K562 (cell line): Measurements from ENCODE around the gene CISTR. TPM values are rescaled to one million over a fixed set of nuclear protein-coding genes. Genes with fewer than 3 reads are reported as not detected.

Experiments used
- ATAC-seq: fragments of 200-7000 bp; cut with Tn5 transposase; 3 replicates; pipeline ENCODE4 v1.9.1; 2020; ENCODE audit warnings: moderate library complexity
- BruUV-seq: library from RNA; stranded (reverse); fragments of 400-500 nt; replicated peaks from 2 replicates; lab custom pipeline; 2021; lab: Mats Ljungman, UMichigan
- CTCF ChIA-PET: fragments of 300-600 bp; formaldehyde crosslinking; extraction: SDS; loops from one replicate; lab custom pipeline; 2021; ENCODE audit warnings: low intra/inter-chr PET ratio; lab: Yijun Ruan, JAX
- POLR2A ChIA-PET: fragments of 300-600, 350-650 bp; sonication (Branson Sonifier 250); formaldehyde crosslinking; extraction: SDS; loops from one replicate; lab custom pipeline; 2021; ENCODE audit warnings: antibody characterized with exemption, inconsistent platforms; lab: Yijun Ruan, JAX
- DNase-seq, 4 experiments: peaks; one replicate each; pipeline versions ENCODE4 v3.0.0 to v3.0.0-alpha.2; 2011 to 2018; ENCODE audit warnings: low spot score in 3 of 4, mixed read lengths in 3 of 4; ENCODE audit errors: extremely low read depth in 1 of 4
- FAIRE-seq: peaks from 2 replicates; lab custom pipeline; 2011; peaks lifted over from hg19 to GRCh38; lab: Jason Lieb, UNC
- H2AFZ ChIP-seq: 2 replicates; pipeline ENCODE4 v1.6.0; 2011; ENCODE audit warnings: low read depth, low read length, control low read depth, inconsistent platforms
- H3K27ac ChIP-seq: fragments of 200-600 bp; 3 replicates; pipeline ENCODE4 v1.8.0; 2011; ENCODE audit warnings: low read depth, mild to moderate bottlenecking, control low read depth, inconsistent platforms, low read length, moderate library complexity, mixed read lengths; ENCODE audit errors: extremely low read depth
- H3K27me3 ChIP-seq, 2 experiments: fragments of 300-600 bp in 1 of 2; 2 replicates in 1 of 2; 3 replicates in 1 of 2; pipeline versions ENCODE4 v1.6.0 to v1.8.0; 2011; ENCODE audit warnings: inconsistent platforms in 2 of 2, low read length in 2 of 2, mild to moderate bottlenecking in 1 of 2, mixed read lengths in 1 of 2, moderate library complexity in 1 of 2; ENCODE audit not compliant: control insufficient read depth in 2 of 2, insufficient read depth in 2 of 2
- H3K36me3 ChIP-seq: fragments of 300-600 bp; 3 replicates; pipeline ENCODE4 v1.8.0; 2011; ENCODE audit warnings: mild to moderate bottlenecking, low read length, inconsistent platforms; ENCODE audit not compliant: control insufficient read depth, insufficient read depth
- H3K4me1 ChIP-seq, 2 experiments: fragments of 200-600 bp in 1 of 2; replicated peaks in 1 of 2; 2 replicates in 1 of 2; 3 replicates in 1 of 2; pipeline versions ENCODE4 v1.5.1 to v1.8.0; 2011; ENCODE audit warnings: inconsistent platforms in 2 of 2, low read length in 2 of 2, mild to moderate bottlenecking in 1 of 2, mixed read lengths in 1 of 2, moderate library complexity in 1 of 2; ENCODE audit not compliant: control insufficient read depth in 2 of 2, insufficient read depth in 2 of 2
- H3K4me2 ChIP-seq: 2 replicates; pipeline ENCODE4 v1.6.1; 2011; ENCODE audit warnings: low read length, control low read depth, inconsistent platforms, mixed read lengths; ENCODE audit not compliant: insufficient read depth
- H3K4me3 ChIP-seq: fragments of 200-600 bp; sonication (generic), shearing (Covaris generic); 2 replicates; pipeline ENCODE4 v1.5.1; 2016; ENCODE audit warnings: control low read depth, inconsistent platforms
- H3K79me2 ChIP-seq: fragments of 200-600 bp; 3 replicates; pipeline ENCODE4 v1.8.0; 2011; ENCODE audit warnings: low read length, inconsistent platforms; ENCODE audit not compliant: control insufficient read depth, insufficient read depth
- H3K9ac ChIP-seq, 2 experiments: 2 replicates each; pipeline versions ENCODE4 v1.6.0 to v1.6.1; 2011; ENCODE audit warnings: low read depth in 2 of 2, low read length in 2 of 2, control low read depth in 1 of 2, inconsistent platforms in 1 of 2, mild to moderate bottlenecking in 1 of 2, mixed read lengths in 1 of 2; ENCODE audit not compliant: insufficient read depth in 1 of 2
- H3K9me1 ChIP-seq: one replicate; pipeline ENCODE4 v1.6.0; 2011; ENCODE audit warnings: inconsistent platforms, mild to moderate bottlenecking, low read length, moderate library complexity; ENCODE audit not compliant: control insufficient read depth, insufficient read depth
- H3K9me3 ChIP-seq: replicated peaks from 2 replicates; pipeline ENCODE4 v1.5.1; 2011; ENCODE audit warnings: low read depth, low read length, inconsistent platforms; ENCODE audit not compliant: control insufficient read depth, insufficient read depth
- H4K20me1 ChIP-seq: replicated peaks from 2 replicates; pipeline ENCODE4 v1.6.1; 2011; ENCODE audit warnings: low read length, inconsistent platforms, mixed read lengths; ENCODE audit not compliant: control insufficient read depth, insufficient read depth
- EZH2 ChIP-seq: IDR thresholded peaks from 2 replicates; pipeline ENCODE4 v1.6.1; 2012; ENCODE audit warnings: low read depth, mild to moderate bottlenecking, inconsistent platforms, low read length, borderline replicate concordance
- ZBTB1 ChIP-seq: sonication (generic); formaldehyde crosslinking; IDR thresholded peaks from 2 replicates; pipeline ENCODE4 v1.8.1; 2023; ENCODE audit warnings: missing genetic modification reagents, low read depth, mild to moderate bottlenecking, borderline replicate concordance
- ZBTB17 ChIP-seq: fragments of 450-650 bp; formaldehyde crosslinking; IDR thresholded peaks from 2 replicates; pipeline ENCODE4 v1.4.0; 2020; ENCODE audit warnings: mild to moderate bottlenecking
- WGBS: fragments of 100-300 bp; shearing (Covaris generic); methylation state at CpG from one replicate; pipeline ENCODE4 v1.1.6; 2016; ENCODE audit warnings: low coverage, mixed read lengths; ENCODE audit not compliant: insufficient coverage; ENCODE audit errors: missing lambda C conversion rate; 5-methylcytosine and 5-hydroxymethylcytosine counted together
- in situ Hi-C: fragments of 300-500 bp; cut with MboI; formaldehyde crosslinking; loops from 4 replicates; pipeline ENCODE4 v1.15.0; 2018; ENCODE audit warnings: inconsistent platforms, mixed read lengths
- intact Hi-C: fragments of 100-400 bp; cut with micrococcal nuclease; formaldehyde crosslinking; loops from 2 replicates; pipeline ENCODE4 v1.14.2; 2022
- polyA plus RNA-seq, 8 experiments: library from polyadenylated mRNA; depleted of rRNA in 4 of 8; stranded (reverse) in 5 of 8; unstranded in 3 of 8; fragments of >200 nt; fragmentation: Nextera tagmentation in 2 of 8; fragmentation: Illumina TruSeq in 1 of 8; extraction: Ambion mirVana in 2 of 8; extraction: Trizol in 1 of 8; gene quantifications; 2 replicates each; pipeline versions ENCODE4 v1.2.1 to v1.2.3, GENCODE V29; 2011 to 2014; ENCODE audit warnings: inconsistent platforms in 1 of 8, missing spikeins in 1 of 8
- total RNA-seq, 7 experiments: library from RNA; depleted of rRNA in 6 of 7; stranded (reverse); fragments of >200 nt in 6 of 7; fragmentation: Illumina TruSeq in 2 of 7; extraction: Trizol in 2 of 7; gene quantifications; 2 replicates each; pipeline versions ENCODE4 v1.2.1 to v1.2.3, GENCODE V29; 2011 to 2021; ENCODE audit warnings: low replicate concordance in 1 of 7

CISTR gene
- total and polyA plus RNA-seq, 9 of the 15 experiments (the other 6 are each of a cell fraction or from before 2014, with no cell fraction given): not detected

DNA sequence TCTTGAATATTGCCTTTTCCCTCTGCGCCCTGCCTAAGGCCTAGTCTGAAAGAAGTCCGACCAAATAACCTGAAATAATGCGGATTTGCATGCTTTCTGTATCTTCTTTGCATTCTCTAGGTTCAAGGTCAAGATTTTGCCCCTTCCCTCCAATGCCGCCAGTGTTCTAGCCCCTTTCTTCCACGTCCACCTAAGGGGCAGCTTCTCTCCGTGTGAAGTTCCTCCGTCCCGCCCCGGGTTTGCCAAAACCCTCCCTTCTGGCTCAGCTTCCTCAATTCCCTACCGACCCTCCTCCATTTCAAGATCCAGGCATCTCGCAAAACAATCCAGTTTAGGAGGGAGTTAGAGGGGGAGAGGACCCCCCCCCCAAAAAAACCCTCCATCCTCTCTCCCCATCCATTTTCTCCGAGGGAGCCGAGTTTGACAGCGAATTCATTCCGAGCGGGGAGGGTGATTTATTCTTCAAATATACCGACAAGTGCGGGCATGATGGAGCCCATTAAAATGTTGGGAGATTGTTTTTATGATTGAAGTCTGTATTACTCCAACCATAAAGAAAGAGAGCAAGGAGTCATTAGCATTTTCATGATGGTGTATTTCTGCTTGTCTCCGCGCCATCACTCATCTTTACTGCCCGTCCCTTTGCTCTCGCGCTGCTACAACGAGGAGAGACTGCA is 55.0 kb downstream of the CISTR start:
- no TSS peak for BruUV-seq
- ChIA-PET CTCF (interaction anchor here (0.7 kb wide), 1 partner anchor 46 kb away, joined by 5 read pairs; no protein-coding TSS in a partner anchor), POLR2A (interaction anchor here (0.6 to 1.5 kb wide), 4 partner anchors 31 to 393 kb away, joined by 3 read pairs; no protein-coding TSS in a partner anchor)
- TF ChIP-seq ZBTB1 (CRISPR knock-in tag) (no peak), ZBTB17 (no peak), EZH2 (0 out of 2 replicates have a peak, but pooled peaks have one; percentile 35)
- peaks cover 11% of the 10 kb centered on the region; the same call in 1 of the 2 replicates for H4K20me1 ChIP-seq
- peak overlapping the region; percentile 34; the same call in 1 of the 2 replicates for H3K4me2 ChIP-seq
- no peak overlapping the region for H3K9ac ChIP-seq
- H3K4me3 ChIP-seq: no peak overlapping the region
- peaks cover 0 to 11% of the 10 kb centered on the region in 2 experiments; a peak in 2 of 5 replicates for H3K4me1 ChIP-seq
- no peak overlapping the region for H2AFZ ChIP-seq
- H3K9me1 ChIP-seq: no peaks in the 10 kb centered on the region
- intact Hi-C loops (no loop called here), in situ Hi-C loops (loop anchor here (10.0 kb wide), 1 partner anchor 508 kb away; no protein-coding TSS in a partner anchor)
- no peaks in the 10 kb centered on the region for H3K9me3 ChIP-seq
- no peak overlapping the region for H3K27ac ChIP-seq
- H3K36me3 ChIP-seq: no peaks in the 10 kb centered on the region
- no peaks in the 10 kb centered on the region for H3K79me2 ChIP-seq
- WGBS: 30% methylated on average over 24 of the region's 24 CpGs
- ATAC-seq: no peak
- no peak for DNase-seq
- FAIRE-seq: no peak
- H3K27me3 ChIP-seq: peaks cover 54 to 64% of the 10 kb centered on the region in 2 experiments

Other genes starting within 250 kb of the CISTR start
Only the 7 nearest of the 10 such genes appear.
- 8.5 and 10.6 TPM in 2 replicates for gene ATF7, start 125.6 kb downstream of the CISTR start, total RNA-seq (2014; rRNA removed)
- 16.7 and 17.8 TPM in 2 replicates for gene ATF7, start 125.6 kb downstream of the CISTR start, total RNA-seq (2014; rRNA removed; fragmentation: Illumina TruSeq; extraction: Trizol)
- gene ATF7, start 125.6 kb downstream of the CISTR start, total RNA-seq (2015; rRNA removed; fragmentation: Illumina TruSeq; extraction: Trizol): 12.3 and 13.8 TPM in 2 replicates
- gene ATF7, start 125.6 kb downstream of the CISTR start, total RNA-seq (2021): 20.7 and 23.8 TPM in 2 replicates
- 20.9 and 23.0 TPM in 2 replicates for gene ATF7, start 125.6 kb downstream of the CISTR start, polyA plus RNA-seq (2011; rRNA removed)
- gene ATF7, start 125.6 kb downstream of the CISTR start, polyA plus RNA-seq (2014; fragmentation: Illumina TruSeq; extraction: Trizol): 20.8 and 22.0 TPM in 2 replicates
- 10 to 100 TPM; 28.9 to 30.4 TPM for gene ATF7, start 125.6 kb downstream of the CISTR start, polyA plus RNA-seq (2014; fragmentation: Nextera tagmentation; extraction: Ambion mirVana)
- gene ATF7, start 125.6 kb downstream of the CISTR start, polyA plus RNA-seq (2014; rRNA removed): 18.4 and 23.5 TPM in 2 replicates
- 314 and 449 TPM in 2 replicates for gene ATP5MC2, start 75.9 kb downstream of the CISTR start, total RNA-seq (2014; rRNA removed)
- gene ATP5MC2, start 75.9 kb downstream of the CISTR start, total RNA-seq (2014; rRNA removed; fragmentation: Illumina TruSeq; extraction: Trizol): 338 and 468 TPM in 2 replicates
- gene ATP5MC2, start 75.9 kb downstream of the CISTR start, total RNA-seq (2015; rRNA removed; fragmentation: Illumina TruSeq; extraction: Trizol): 543 and 551 TPM in 2 replicates
- gene ATP5MC2, start 75.9 kb downstream of the CISTR start, total RNA-seq (2021): 458 and 490 TPM in 2 replicates
- gene ATP5MC2, start 75.9 kb downstream of the CISTR start, polyA plus RNA-seq (2011; rRNA removed): 372 and 445 TPM in 2 replicates
- 845 and 851 TPM in 2 replicates for gene ATP5MC2, start 75.9 kb downstream of the CISTR start, polyA plus RNA-seq (2014; fragmentation: Illumina TruSeq; extraction: Trizol)
- 1,000 to 10,000 TPM; 1,200 to 1,208 TPM for gene ATP5MC2, start 75.9 kb downstream of the CISTR start, polyA plus RNA-seq (2014; fragmentation: Nextera tagmentation; extraction: Ambion mirVana)
- 377 and 575 TPM in 2 replicates for gene ATP5MC2, start 75.9 kb downstream of the CISTR start, polyA plus RNA-seq (2014; rRNA removed)
- 7.2 and 10.2 TPM in 2 replicates for gene CALCOCO1, start 24.5 kb downstream of the CISTR start, total RNA-seq (2014; rRNA removed)
- 11.0 and 12.0 TPM in 2 replicates for gene CALCOCO1, start 24.5 kb downstream of the CISTR start, total RNA-seq (2014; rRNA removed; fragmentation: Illumina TruSeq; extraction: Trizol)
- gene CALCOCO1, start 24.5 kb downstream of the CISTR start, total RNA-seq (2015; rRNA removed; fragmentation: Illumina TruSeq; extraction: Trizol): 5.5 and 6.2 TPM in 2 replicates
- gene CALCOCO1, start 24.5 kb downstream of the CISTR start, total RNA-seq (2021): 11.3 and 16.3 TPM in 2 replicates
- 31.8 and 37.5 TPM in 2 replicates for gene CALCOCO1, start 24.5 kb downstream of the CISTR start, polyA plus RNA-seq (2011; rRNA removed)
- gene CALCOCO1, start 24.5 kb downstream of the CISTR start, polyA plus RNA-seq (2014; fragmentation: Illumina TruSeq; extraction: Trizol): 17.4 and 21.0 TPM in 2 replicates
- gene CALCOCO1, start 24.5 kb downstream of the CISTR start, polyA plus RNA-seq (2014; fragmentation: Nextera tagmentation; extraction: Ambion mirVana): 1 to 10 TPM; 1.9 to 3.4 TPM
- 13.2 and 13.7 TPM in 2 replicates for gene CALCOCO1, start 24.5 kb downstream of the CISTR start, polyA plus RNA-seq (2014; rRNA removed)
- 0.41 TPM in 1 of 2 replicates, not detected in the other for gene HOXC13, start 186.9 kb upstream of the CISTR start, total RNA-seq (2014; rRNA removed)
- 0.04 and 0.10 TPM in 2 replicates for gene HOXC13, start 186.9 kb upstream of the CISTR start, total RNA-seq (2014; rRNA removed; fragmentation: Illumina TruSeq; extraction: Trizol)
- gene HOXC13, start 186.9 kb upstream of the CISTR start, total RNA-seq (2015; rRNA removed; fragmentation: Illumina TruSeq; extraction: Trizol): 0.11 and 0.18 TPM in 2 replicates
- gene HOXC13, start 186.9 kb upstream of the CISTR start, total RNA-seq (2021): 0.11 and 0.29 TPM in 2 replicates
- gene HOXC13, start 186.9 kb upstream of the CISTR start, polyA plus RNA-seq (2011; rRNA removed): 0.12 and 0.20 TPM in 2 replicates
- 0.15 and 0.22 TPM in 2 replicates for gene HOXC13, start 186.9 kb upstream of the CISTR start, polyA plus RNA-seq (2014; fragmentation: Illumina TruSeq; extraction: Trizol)
- under 1 TPM in 1 of 2 experiments, not detected in 1; 0.03 TPM for gene HOXC13, start 186.9 kb upstream of the CISTR start, polyA plus RNA-seq (2014; fragmentation: Nextera tagmentation; extraction: Ambion mirVana)
- 0.17 and 0.28 TPM in 2 replicates for gene HOXC13, start 186.9 kb upstream of the CISTR start, polyA plus RNA-seq (2014; rRNA removed)
- 0.14 and 0.24 TPM in 2 replicates for gene HOXC12, start 202.9 kb upstream of the CISTR start, total RNA-seq (2014; rRNA removed)
- 0.07 and 0.13 TPM in 2 replicates for gene HOXC12, start 202.9 kb upstream of the CISTR start, total RNA-seq (2014; rRNA removed; fragmentation: Illumina TruSeq; extraction: Trizol)
- gene HOXC12, start 202.9 kb upstream of the CISTR start, total RNA-seq (2015; rRNA removed; fragmentation: Illumina TruSeq; extraction: Trizol): 0.11 TPM in 2 replicates
- 0.11 and 0.27 TPM in 2 replicates for gene HOXC12, start 202.9 kb upstream of the CISTR start, total RNA-seq (2021)
- gene HOXC12, start 202.9 kb upstream of the CISTR start, polyA plus RNA-seq (2011; rRNA removed): 0.04 and 0.07 TPM in 2 replicates
- gene HOXC12, start 202.9 kb upstream of the CISTR start, polyA plus RNA-seq (2014; fragmentation: Illumina TruSeq; extraction: Trizol): 0.28 and 0.36 TPM in 2 replicates
- under 1 TPM in 1 of 2 experiments, not detected in 1; 0.08 TPM for gene HOXC12, start 202.9 kb upstream of the CISTR start, polyA plus RNA-seq (2014; fragmentation: Nextera tagmentation; extraction: Ambion mirVana)
- 0.05 and 0.19 TPM in 2 replicates for gene HOXC12, start 202.9 kb upstream of the CISTR start, polyA plus RNA-seq (2014; rRNA removed)
- gene HOXC11, start 221.1 kb upstream of the CISTR start, total RNA-seq (2014; rRNA removed): not detected in 2 replicates
- gene HOXC11, start 221.1 kb upstream of the CISTR start, total RNA-seq (2014; rRNA removed; fragmentation: Illumina TruSeq; extraction: Trizol): not detected in 2 replicates
- not detected in 2 replicates for gene HOXC11, start 221.1 kb upstream of the CISTR start, total RNA-seq (2015; rRNA removed; fragmentation: Illumina TruSeq; extraction: Trizol)
- not detected in 2 replicates for gene HOXC11, start 221.1 kb upstream of the CISTR start, total RNA-seq (2021)
- gene HOXC11, start 221.1 kb upstream of the CISTR start, polyA plus RNA-seq (2011; rRNA removed): 0.04 TPM in 1 of 2 replicates, not detected in the other
- not detected in 2 replicates for gene HOXC11, start 221.1 kb upstream of the CISTR start, polyA plus RNA-seq (2014; fragmentation: Illumina TruSeq; extraction: Trizol)
- not detected for gene HOXC11, start 221.1 kb upstream of the CISTR start, polyA plus RNA-seq (2014; fragmentation: Nextera tagmentation; extraction: Ambion mirVana)
- gene HOXC11, start 221.1 kb upstream of the CISTR start, polyA plus RNA-seq (2014; rRNA removed): not detected in 2 replicates
- gene HOTAIR, start 223.0 kb upstream of the CISTR start, total RNA-seq (2014; rRNA removed): not detected in 2 replicates
- not detected in 2 replicates for gene HOTAIR, start 223.0 kb upstream of the CISTR start, total RNA-seq (2014; rRNA removed; fragmentation: Illumina TruSeq; extraction: Trizol)
- gene HOTAIR, start 223.0 kb upstream of the CISTR start, total RNA-seq (2015; rRNA removed; fragmentation: Illumina TruSeq; extraction: Trizol): not detected in 2 replicates
- not detected in 2 replicates for gene HOTAIR, start 223.0 kb upstream of the CISTR start, total RNA-seq (2021)
- 0.03 and 0.04 TPM in 2 replicates for gene HOTAIR, start 223.0 kb upstream of the CISTR start, polyA plus RNA-seq (2011; rRNA removed)
- gene HOTAIR, start 223.0 kb upstream of the CISTR start, polyA plus RNA-seq (2014; fragmentation: Illumina TruSeq; extraction: Trizol): not detected in 2 replicates
- gene HOTAIR, start 223.0 kb upstream of the CISTR start, polyA plus RNA-seq (2014; fragmentation: Nextera tagmentation; extraction: Ambion mirVana): not detected
- gene HOTAIR, start 223.0 kb upstream of the CISTR start, polyA plus RNA-seq (2014; rRNA removed): 0.15 TPM in 1 of 2 replicates, not detected in the other